PC-3 (cell line): Measurements from ENCODE around the gene FAM53B. TPM values are rescaled to one million over a fixed set of nuclear protein-coding genes. Genes with fewer than 3 reads are reported as not detected.

Source experiments
- ATAC-seq: fragments of 200-7000 bp; cut with Tn5 transposase; 2 replicates; pipeline ENCODE4 v1.9.1; 2020; ENCODE audit warnings: mild to moderate bottlenecking, moderate library complexity
- BruUV-seq: library from RNA; stranded (reverse); fragments of 400-500 nt; replicated peaks from 2 replicates; lab custom pipeline; 2021; lab: Mats Ljungman, UMichigan
- CTCF ChIA-PET: fragments of 300-600 bp; sonication (Branson Sonifier 250); formaldehyde crosslinking; loops from one replicate; lab custom pipeline; 2022; ENCODE audit warnings: antibody characterized with exemption; lab: Charles Lee
- POLR2A ChIA-PET: fragments of 300-600 bp; sonication (Branson Sonifier 250); formaldehyde crosslinking; loops from one replicate; lab custom pipeline; 2022; ENCODE audit warnings: antibody characterized with exemption; ENCODE audit not compliant: unreplicated experiment; lab: Charles Lee
- DNase-seq: peaks from one replicate; pipeline ENCODE4 v3.0.0-alpha.2; 2015
- H2AFZ ChIP-seq: fragments of 300-600 bp; sonication (generic); 2 replicates; pipeline ENCODE4 v1.6.0; 2016; ENCODE audit warnings: antibody characterized with exemption, low read length
- H3F3A ChIP-seq: fragments of 300-600 bp; sonication (generic); one replicate; pipeline ENCODE4 v1.6.0; 2017; ENCODE audit warnings: antibody characterized with exemption, low read length, control low read depth, mild to moderate bottlenecking; ENCODE audit not compliant: unreplicated experiment
- H3K27ac ChIP-seq: fragments of 300-600 bp; sonication (generic); 2 replicates; pipeline ENCODE4 v1.5.1; 2016; ENCODE audit warnings: mild to moderate bottlenecking, low read length
- H3K27me3 ChIP-seq: fragments of 300-600 bp; sonication (generic); 2 replicates; pipeline ENCODE4 v1.6.1; 2016; ENCODE audit warnings: low read length, mixed read lengths
- H3K36me3 ChIP-seq: fragments of 300-600 bp; sonication (generic); 2 replicates; pipeline ENCODE4 v1.6.1; 2016; ENCODE audit warnings: low read depth, mixed run types, low read length, mixed read lengths
- H3K4me1 ChIP-seq: fragments of 300-600 bp; sonication (generic); 2 replicates; pipeline ENCODE4 v1.5.1; 2016; ENCODE audit warnings: low read length; ENCODE audit not compliant: insufficient read depth
- H3K4me2 ChIP-seq: fragments of 300-600 bp; sonication (generic); 2 replicates; pipeline ENCODE4 v1.6.0; 2016; ENCODE audit warnings: low read length
- H3K4me3 ChIP-seq: fragments of 300-600 bp; sonication (generic); 2 replicates; pipeline ENCODE4 v1.5.1; 2016; ENCODE audit warnings: mild to moderate bottlenecking, low read length, mixed read lengths
- H3K79me2 ChIP-seq: fragments of 300-600 bp; sonication (generic); 2 replicates; pipeline ENCODE4 v1.6.1; 2017; ENCODE audit warnings: low read length, mixed read lengths
- H3K9ac ChIP-seq: fragments of 300-600 bp; sonication (generic); 2 replicates; pipeline ENCODE4 v1.6.0; 2016; ENCODE audit warnings: mild to moderate bottlenecking, low read length
- H3K9me2 ChIP-seq: fragments of 300-600 bp; sonication (generic); replicated peaks from 2 replicates; pipeline ENCODE4 v1.6.1; 2016; ENCODE audit warnings: mixed run types, low read length, mixed read lengths
- H3K9me3 ChIP-seq: fragments of 300-600 bp; sonication (generic); 2 replicates; pipeline ENCODE4 v1.6.1; 2016; ENCODE audit warnings: low read length, mixed read lengths
- H4K20me1 ChIP-seq: fragments of 300-600 bp; sonication (generic); 2 replicates; pipeline ENCODE4 v1.6.1; 2016; ENCODE audit warnings: low read length, mixed read lengths
- CTCF ChIP-seq: fragments of 300-600 bp; sonication (generic); conservative IDR thresholded peaks from 2 replicates; pipeline ENCODE4 v1.5.1; 2017; ENCODE audit warnings: antibody characterized with exemption, low read depth, mild to moderate bottlenecking, low read length
- EZH2 ChIP-seq: fragments of 300-600 bp; sonication (generic); IDR thresholded peaks from one replicate; pipeline ENCODE4 v1.6.1; 2017; ENCODE audit warnings: antibody characterized with exemption, mild to moderate bottlenecking, low read length; ENCODE audit not compliant: unreplicated experiment
- EZH2phosphoT487 ChIP-seq: fragments of 300-600 bp; sonication (generic); IDR thresholded peaks from 2 replicates; pipeline ENCODE4 v1.6.1; 2018; ENCODE audit warnings: mild to moderate bottlenecking, antibody characterized with exemption, low read length, borderline replicate concordance
- intact Hi-C: fragments of 100-400 bp; cut with micrococcal nuclease; formaldehyde crosslinking; loops from 2 replicates; pipeline ENCODE4 v1.9.0; 2023
- total RNA-seq: library from RNA; depleted of rRNA; stranded (reverse); fragments of >200 nt; gene quantifications from 2 replicates; pipeline ENCODE4 v1.2.3, GENCODE V29; 2014

Gene FAM53B
- total RNA-seq, 1 experiment from 2014 or later, result 19.4 TPM

GRCh38 chr10:124735491-124736286 lies 8.5 kb downstream of the FAM53B start:
- Histone ChIP-seq H3K4me3 (no peak overlapping the region), H3K27ac (no peak overlapping the region), H3K27me3 (no peaks in the 10 kb centered on the region), H3K79me2 (peaks cover 58% of the 10 kb centered on the region), H2AFZ (no peak overlapping the region), H3K4me2 (no peak overlapping the region), H3K9me2 (no peaks in the 10 kb centered on the region), H3K9ac (no peak overlapping the region), H3K9me3 (no peaks in the 10 kb centered on the region), H4K20me1 (no peaks in the 10 kb centered on the region), H3F3A (no peaks in the 10 kb centered on the region), H3K4me1 (peaks cover 21% of the 10 kb centered on the region), H3K36me3 (no peaks in the 10 kb centered on the region)
- POLR2A ChIA-PET, result no interaction called here
- CTCF ChIA-PET, result no interaction called here
- no TSS peak for BruUV-seq
- DNase-seq (no peak), ATAC-seq (no peak)
- intact Hi-C loops, result no loop called here
- TF ChIP-seq CTCF, result no peak
- no peak for TF ChIP-seq EZH2phosphoT487
- no peak for TF ChIP-seq EZH2

- no TSS peak for BruUV-seq
- CTCF ChIA-PET, result no interaction called here
- Histone ChIP-seq H3K9ac (no peak overlapping the region), H3K9me2 (no peaks in the 10 kb centered on the region), H4K20me1 (no peaks in the 10 kb centered on the region), H3K36me3 (no peaks in the 10 kb centered on the region), H3K4me1 (peaks cover 11% of the 10 kb centered on the region), H3F3A (no peaks in the 10 kb centered on the region), H3K4me3 (no peak overlapping the region), H3K27ac (no peak overlapping the region), H3K79me2 (peaks cover 47% of the 10 kb centered on the region), H3K4me2 (no peak overlapping the region), H3K9me3 (no peaks in the 10 kb centered on the region), H3K27me3 (no peaks in the 10 kb centered on the region), H2AFZ (no peak overlapping the region)
- POLR2A ChIA-PET, result no interaction called here
- ATAC-seq, result no peak; the same call in 1 of the 2 replicates
- intact Hi-C loops, result no loop called here
- DNase-seq, result no peak
- no peak for TF ChIP-seq CTCF
- no peak for TF ChIP-seq EZH2
- no peak for TF ChIP-seq EZH2phosphoT487
Measured at GRCh38 chr10:124734311-124735166, 9.6 kb downstream of the FAM53B start.
